Amniotic stem cell (primary cell): Measurements from ENCODE around the gene KAT7.

Experiments used
- DNase-seq: peaks from one replicate; lab custom pipeline; 2025; lab: John Stamatoyannopoulos, UW

Gene KAT7

GRCh38 chr17:49842846-49843245, 54.4 kb downstream of the KAT7 start:
- DNase-seq, result no peak

- DNase-seq, result no peak
Observed at GRCh38 chr17:49843774-49844350, 55.4 kb downstream of the KAT7 start.

- no peak for DNase-seq
Observed at GRCh38 chr17:49845321-49845720, 56.8 kb downstream of the KAT7 start.

GRCh38 chr17:49846938-49847712, 58.6 kb downstream of the KAT7 start:
- DNase-seq, result no peak

GRCh38 chr17:49848019-49848473, 59.6 kb downstream of the KAT7 start, which contains the start of gene TAC4:
TSS of gene TAC4 (minus strand) at chr17:49848069. CDS start at chr17:49848017, 52 bp downstream.
- no peak for DNase-seq

- no peak for DNase-seq
Observed at GRCh38 chr17:49848739-49849138, 60.3 kb downstream of the KAT7 start.

- no peak for DNase-seq
Observed at GRCh38 chr17:49850218-49850610, 61.7 kb downstream of the KAT7 start.

- DNase-seq, result no peak
Observed at GRCh38 chr17:49850772-49851386, 62.4 kb downstream of the KAT7 start.

GRCh38 chr17:49851387-49852291, 63.2 kb downstream of the KAT7 start:
- DNase-seq, result peak; percentile 25

- DNase-seq, result no peak
Observed at GRCh38 chr17:49853470-49854015, 65.1 kb downstream of the KAT7 start.

- no peak for DNase-seq
Observed at GRCh38 chr17:49854126-49854525, 65.6 kb downstream of the KAT7 start.

GRCh38 chr17:49858796-49859195, 70.3 kb downstream of the KAT7 start:
- DNase-seq, result no peak

- no peak for DNase-seq
Observed at GRCh38 chr17:49859991-49860953, 71.8 kb downstream of the KAT7 start.

GRCh38 chr17:49861150-49861884, 72.8 kb downstream of the KAT7 start:
- DNase-seq, result no peak

GRCh38 chr17:49862781-49863331, 74.4 kb downstream of the KAT7 start:
- DNase-seq, result no peak

- DNase-seq, result no peak
Observed at GRCh38 chr17:49866019-49866380, 77.5 kb downstream of the KAT7 start.

- no peak for DNase-seq
Observed at GRCh38 chr17:49866882-49867413, 78.5 kb downstream of the KAT7 start.

- no peak for DNase-seq
Observed at GRCh38 chr17:49869038-49869374, 80.5 kb downstream of the KAT7 start.

- no peak for DNase-seq
Observed at GRCh38 chr17:49870298-49870697, 81.8 kb downstream of the KAT7 start.

- DNase-seq, result no peak
Observed at GRCh38 chr17:49871211-49871610, 82.7 kb downstream of the KAT7 start.
